Neural cell (in vitro differentiated cells): Measurements from ENCODE around the gene PSENEN. TPM values are rescaled to one million over a fixed set of nuclear protein-coding genes. Genes with fewer than 3 reads are reported as not detected.

Experiments used
- H2AFZ ChIP-seq: fragments of 200-600, 300-800 bp; sonication (generic), shearing (Covaris generic); 2 replicates; pipeline ENCODE4 v1.6.0; 2014; ENCODE audit warnings: low read depth, mild to moderate bottlenecking, antibody characterized with exemption, low read length, moderate library complexity
- H3F3A ChIP-seq: fragments of 200-600 bp; shearing (Covaris generic); 2 replicates; pipeline ENCODE4 v1.6.1; 2016; ENCODE audit warnings: mild to moderate bottlenecking, moderate library complexity, mixed read lengths, antibody characterized with exemption, low read length; ENCODE audit not compliant: insufficient read depth, poor library complexity, severe bottlenecking
- H3K27ac ChIP-seq: fragments of 200-600, 300-800 bp; sonication (generic), shearing (Covaris generic); 2 replicates; pipeline ENCODE4 v1.5.1; 2014; ENCODE audit warnings: mild to moderate bottlenecking, low read length, moderate library complexity
- H3K27me3 ChIP-seq: fragments of 300-800, 200-600 bp; sonication (generic), shearing (Covaris generic); 2 replicates; pipeline ENCODE4 v1.6.0; 2014; ENCODE audit warnings: mild to moderate bottlenecking, low read depth, low read length, moderate library complexity; ENCODE audit not compliant: insufficient read depth
- H3K36me3 ChIP-seq: fragments of 300-800, 200-600 bp; sonication (generic), shearing (Covaris generic); 2 replicates; pipeline ENCODE4 v1.5.1; 2014; ENCODE audit warnings: mild to moderate bottlenecking, antibody characterized with exemption, low read length, moderate library complexity; ENCODE audit not compliant: insufficient read depth
- H3K4me2 ChIP-seq: fragments of 300-800, 200-600 bp; sonication (generic), shearing (Covaris generic); 2 replicates; pipeline ENCODE4 v1.6.0; 2014; ENCODE audit warnings: mild to moderate bottlenecking, low read length
- H3K4me3 ChIP-seq: fragments of 300-800, 200-600 bp; sonication (generic), shearing (Covaris generic); 2 replicates; pipeline ENCODE4 v1.5.1; 2014; ENCODE audit warnings: mild to moderate bottlenecking, low read length, moderate library complexity
- H3K79me2 ChIP-seq: fragments of 200-600 bp; shearing (Covaris generic); replicated peaks from 2 replicates; pipeline ENCODE4 v1.6.0; 2014; ENCODE audit warnings: mild to moderate bottlenecking, low read length, moderate library complexity; ENCODE audit not compliant: insufficient read depth
- H3K9ac ChIP-seq: fragments of 300-800, 200-600 bp; sonication (generic), shearing (Covaris generic); 2 replicates; pipeline ENCODE4 v1.6.1; 2016; ENCODE audit warnings: mild to moderate bottlenecking, low read length, mixed read lengths
- H3K9me2 ChIP-seq: fragments of 200-600 bp; shearing (Covaris generic); 2 replicates; pipeline ENCODE4 v1.6.1; 2016; ENCODE audit warnings: mild to moderate bottlenecking, low read length, mixed read lengths; ENCODE audit not compliant: insufficient read depth
- H3K9me3 ChIP-seq: fragments of 200-600, 300-800 bp; sonication (generic), shearing (Covaris generic); 2 replicates; pipeline ENCODE4 v1.6.1; 2016; ENCODE audit warnings: mild to moderate bottlenecking, mixed run types, low read length, moderate library complexity, mixed read lengths
- H4K20me1 ChIP-seq: fragments of 200-600 bp; shearing (Covaris generic); 2 replicates; pipeline ENCODE4 v1.6.1; 2016; ENCODE audit warnings: mild to moderate bottlenecking, mixed run types; ENCODE audit not compliant: insufficient read depth
- CTCF ChIP-seq: fragments of 450-650 bp; IDR thresholded peaks from 2 replicates; pipeline ENCODE4 v1.5.1; 2014; ENCODE audit warnings: antibody characterized with exemption, mild to moderate bottlenecking, moderate library complexity; ENCODE audit not compliant: poor library complexity, severe bottlenecking
- EP300 ChIP-seq: fragments of 450-650 bp; conservative IDR thresholded peaks from 2 replicates; pipeline ENCODE4 v1.6.1; 2014; ENCODE audit warnings: antibody characterized with exemption, mild to moderate bottlenecking, moderate library complexity; ENCODE audit not compliant: poor library complexity, severe bottlenecking
- EZH2 ChIP-seq: fragments of 200-600, 300-800 bp; shearing (Covaris generic), sonication (generic); IDR thresholded peaks from 2 replicates; pipeline ENCODE4 v1.6.1; 2014; ENCODE audit warnings: antibody characterized with exemption, low read length, borderline replicate concordance, mild to moderate bottlenecking; ENCODE audit not compliant: insufficient read depth, poor library complexity, severe bottlenecking
- MXI1 ChIP-seq: fragments of 450-650 bp; conservative IDR thresholded peaks from 2 replicates; pipeline ENCODE4 v1.6.1; 2014; ENCODE audit warnings: antibody characterized with exemption, mild to moderate bottlenecking; ENCODE audit not compliant: poor library complexity, severe bottlenecking
- POLR2AphosphoS5 ChIP-seq: IDR thresholded peaks from 2 replicates; pipeline ENCODE4 v1.6.1; 2012
- RAD21 ChIP-seq: fragments of 450-650 bp; conservative IDR thresholded peaks from 2 replicates; pipeline ENCODE4 v1.6.1; 2014; ENCODE audit warnings: antibody characterized with exemption, mild to moderate bottlenecking, moderate library complexity
- SMC3 ChIP-seq: fragments of 450-650 bp; conservative IDR thresholded peaks from 2 replicates; pipeline ENCODE4 v1.6.1; 2014; ENCODE audit warnings: antibody characterized with exemption, mild to moderate bottlenecking, moderate library complexity; ENCODE audit not compliant: poor library complexity
- TAF1 ChIP-seq: IDR thresholded peaks from 2 replicates; pipeline ENCODE4 v1.6.1; 2012; ENCODE audit warnings: low read depth
- polyA plus RNA-seq: library from polyadenylated mRNA; depleted of rRNA; stranded (reverse); fragments of >200 nt; gene quantifications from 2 replicates; pipeline ENCODE4 v1.2.3, GENCODE V29; 2014
- TF ChIP-seq, protein P1 (sequence below): IDR thresholded peaks from 2 replicates; pipeline ENCODE4 v1.6.1; 2012; ENCODE audit warnings: borderline replicate concordance

The PSENEN gene
- polyA plus RNA-seq, 1 donor from 2014 or later: 46.2 TPM

DNA sequence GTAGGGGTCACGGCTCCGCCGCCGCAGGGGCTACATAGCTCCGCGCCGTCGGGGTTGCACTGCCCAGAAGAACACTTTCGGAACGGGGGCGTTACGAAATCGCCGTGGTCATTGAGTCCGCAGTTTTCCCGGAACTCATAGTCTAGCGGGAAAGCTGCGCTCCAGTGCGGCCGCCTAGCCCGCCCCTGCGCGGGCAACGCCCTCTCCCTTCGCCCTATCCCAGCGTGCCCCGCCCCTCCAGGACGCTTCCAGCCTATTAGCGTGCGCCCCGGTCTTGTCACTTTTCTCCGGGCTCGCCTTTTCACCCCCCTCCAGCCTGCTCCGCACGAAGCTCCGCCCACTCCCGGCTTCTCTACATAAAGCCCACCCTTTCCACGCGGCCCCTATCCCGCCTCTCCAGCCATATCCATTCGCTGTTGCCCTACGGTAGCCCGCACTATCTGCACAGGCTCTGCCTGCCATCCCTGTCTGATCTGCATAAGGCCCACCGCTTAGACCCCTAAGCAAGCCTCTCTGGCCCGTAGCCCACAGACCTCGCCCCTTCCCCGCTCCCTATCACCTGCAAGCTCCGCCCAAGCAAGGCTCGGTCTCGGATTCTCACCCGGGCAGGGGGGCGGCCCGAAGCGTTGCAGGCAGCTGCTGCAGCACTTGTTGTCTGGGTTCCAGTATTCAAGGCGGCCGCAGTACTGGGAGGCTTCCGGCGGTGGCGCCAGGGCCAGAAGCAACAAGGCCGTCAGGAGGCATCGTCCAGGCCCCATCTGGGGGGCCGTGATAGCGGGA is 4.8 kb upstream of the PSENEN start:
- peaks cover under 1% of the 10 kb centered on the region for H3K79me2 ChIP-seq
- no peaks in the 10 kb centered on the region for H3K36me3 ChIP-seq
- peak overlapping the region; percentile 67 for H3K9ac ChIP-seq
- H3F3A ChIP-seq: no peaks in the 10 kb centered on the region
- peak overlapping the region; percentile 29 for H2AFZ ChIP-seq
- no peaks in the 10 kb centered on the region for H3K27me3 ChIP-seq
- H3K9me3 ChIP-seq: no peaks in the 10 kb centered on the region
- no peaks in the 10 kb centered on the region for H3K9me2 ChIP-seq
- H4K20me1 ChIP-seq: no peaks in the 10 kb centered on the region
- peak; percentile 82 for TF ChIP-seq MXI1
- TF ChIP-seq POLR2AphosphoS5: peak; percentile 81
- TF ChIP-seq, protein P1, sequence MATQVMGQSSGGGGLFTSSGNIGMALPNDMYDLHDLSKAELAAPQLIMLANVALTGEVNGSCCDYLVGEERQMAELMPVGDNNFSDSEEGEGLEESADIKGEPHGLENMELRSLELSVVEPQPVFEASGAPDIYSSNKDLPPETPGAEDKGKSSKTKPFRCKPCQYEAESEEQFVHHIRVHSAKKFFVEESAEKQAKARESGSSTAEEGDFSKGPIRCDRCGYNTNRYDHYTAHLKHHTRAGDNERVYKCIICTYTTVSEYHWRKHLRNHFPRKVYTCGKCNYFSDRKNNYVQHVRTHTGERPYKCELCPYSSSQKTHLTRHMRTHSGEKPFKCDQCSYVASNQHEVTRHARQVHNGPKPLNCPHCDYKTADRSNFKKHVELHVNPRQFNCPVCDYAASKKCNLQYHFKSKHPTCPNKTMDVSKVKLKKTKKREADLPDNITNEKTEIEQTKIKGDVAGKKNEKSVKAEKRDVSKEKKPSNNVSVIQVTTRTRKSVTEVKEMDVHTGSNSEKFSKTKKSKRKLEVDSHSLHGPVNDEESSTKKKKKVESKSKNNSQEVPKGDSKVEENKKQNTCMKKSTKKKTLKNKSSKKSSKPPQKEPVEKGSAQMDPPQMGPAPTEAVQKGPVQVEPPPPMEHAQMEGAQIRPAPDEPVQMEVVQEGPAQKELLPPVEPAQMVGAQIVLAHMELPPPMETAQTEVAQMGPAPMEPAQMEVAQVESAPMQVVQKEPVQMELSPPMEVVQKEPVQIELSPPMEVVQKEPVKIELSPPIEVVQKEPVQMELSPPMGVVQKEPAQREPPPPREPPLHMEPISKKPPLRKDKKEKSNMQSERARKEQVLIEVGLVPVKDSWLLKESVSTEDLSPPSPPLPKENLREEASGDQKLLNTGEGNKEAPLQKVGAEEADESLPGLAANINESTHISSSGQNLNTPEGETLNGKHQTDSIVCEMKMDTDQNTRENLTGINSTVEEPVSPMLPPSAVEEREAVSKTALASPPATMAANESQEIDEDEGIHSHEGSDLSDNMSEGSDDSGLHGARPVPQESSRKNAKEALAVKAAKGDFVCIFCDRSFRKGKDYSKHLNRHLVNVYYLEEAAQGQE: no peak
- TF ChIP-seq RAD21: peak; percentile 32
- TF ChIP-seq SMC3: peak; percentile 53
- peak; percentile 15 for TF ChIP-seq EP300
- no peak for TF ChIP-seq EZH2
- peak; percentile 72 for TF ChIP-seq CTCF
- TF ChIP-seq TAF1: peak; percentile 73
- peak overlapping the region; percentile 72 for H3K27ac ChIP-seq
- H3K4me2 ChIP-seq: peak overlapping the region; percentile 84
- H3K4me3 ChIP-seq: peak overlapping the region; percentile 69

DNA sequence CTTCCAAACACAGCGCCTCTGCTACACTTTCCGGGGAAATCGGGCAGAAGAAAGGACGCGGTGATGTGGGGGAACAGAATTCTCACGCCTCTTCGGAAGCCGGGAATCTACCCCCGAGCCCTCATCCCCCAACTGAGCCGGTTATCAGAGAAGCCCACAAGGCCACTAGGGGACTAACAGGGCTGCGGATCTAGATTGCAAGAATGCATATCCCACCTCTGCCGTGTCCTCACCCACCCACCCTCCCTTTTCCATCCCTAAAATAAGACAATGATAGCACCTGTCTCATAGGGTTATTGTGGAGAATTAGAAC is 4.3 kb upstream of the PSENEN start:
- Histone ChIP-seq H3K4me2 (peak overlapping the region; percentile 84), H3K9me3 (no peaks in the 10 kb centered on the region), H3K9ac (peak overlapping the region; percentile 67), H3K79me2 (peaks cover 6% of the 10 kb centered on the region), H3K9me2 (no peaks in the 10 kb centered on the region), H4K20me1 (no peaks in the 10 kb centered on the region), H3K27ac (peak overlapping the region; percentile 72), H3K36me3 (no peaks in the 10 kb centered on the region), H3K4me3 (peak overlapping the region; percentile 69), H3F3A (no peaks in the 10 kb centered on the region), H3K27me3 (no peaks in the 10 kb centered on the region), H2AFZ (peak overlapping the region; percentile 29)
- no peak for TF ChIP-seq RAD21
- TF ChIP-seq POLR2AphosphoS5: no peak
- TF ChIP-seq CTCF: peak; percentile 42
- TF ChIP-seq TAF1: peak; percentile 8
- TF ChIP-seq, protein P1: no peak
- peak; percentile 31 for TF ChIP-seq SMC3
- TF ChIP-seq EP300: no peak
- no peak for TF ChIP-seq MXI1
- TF ChIP-seq EZH2: no peak
